OCI-LY7 (cell line): ENCODE measurements around the gene ZBTB47.

Source experiments
- CTCF ChIP-seq: fragments of 200-600 bp; sonication (generic); conservative IDR thresholded peaks from 2 replicates; pipeline ENCODE4 v1.5.1; 2014; ENCODE audit warnings: mild to moderate bottlenecking, antibody characterized with exemption, low read length, moderate library complexity, mixed read lengths
- EZH2phosphoT487 ChIP-seq: fragments of 200-600 bp; sonication (generic); IDR thresholded peaks from 2 replicates; pipeline ENCODE4 v1.6.1; 2018; ENCODE audit warnings: low read depth, borderline replicate concordance, mild to moderate bottlenecking, mixed run types, antibody characterized with exemption, low read length, moderate library complexity, mixed read lengths

GRCh38 chr3:42660131-42660715, 6.7 kb downstream of the ZBTB47 start:
- no peak for TF ChIP-seq CTCF
- no peak for TF ChIP-seq EZH2phosphoT487
